Breast epithelium (tissue), 3 donors: ENCODE measurements around the gene CSF3.

Source experiments
- POLR2A ChIP-seq: fragments of 450-650 bp; IDR thresholded peaks from one replicate; pipeline ENCODE4 v1.6.1; 2016; ENCODE audit warnings: antibody characterized with exemption, mild to moderate bottlenecking, moderate library complexity
- TF ChIP-seq, protein P1 (sequence below), 3 donors: fragments of 450-650 bp; IDR thresholded peaks; one replicate each; pipeline ENCODE4 v1.5.1; 2016 to 2017; ENCODE audit warnings: antibody characterized with exemption in 3 of 3, mild to moderate bottlenecking in 3 of 3, moderate library complexity in 3 of 3

DNA sequence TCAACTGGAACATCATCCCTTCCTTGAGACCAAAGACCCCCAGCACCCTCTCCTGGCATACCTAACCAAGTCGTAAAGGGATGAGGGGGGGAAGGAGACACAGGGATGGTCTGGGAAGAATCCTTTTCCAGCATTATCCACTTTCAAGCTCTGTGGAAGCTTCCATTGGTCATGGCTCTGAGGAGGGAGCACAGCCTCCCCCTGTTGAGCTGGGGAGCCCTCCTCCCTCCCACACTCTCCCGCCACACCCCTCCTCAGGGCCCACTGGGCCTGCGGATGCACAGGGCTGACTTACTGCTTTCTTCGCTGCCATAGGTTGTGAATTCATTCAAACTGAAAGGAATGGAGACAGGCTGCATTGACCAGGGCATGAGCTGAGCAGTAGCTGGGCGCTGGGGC is 12.4 kb downstream of the CSF3 start:
- TF ChIP-seq, protein P1, sequence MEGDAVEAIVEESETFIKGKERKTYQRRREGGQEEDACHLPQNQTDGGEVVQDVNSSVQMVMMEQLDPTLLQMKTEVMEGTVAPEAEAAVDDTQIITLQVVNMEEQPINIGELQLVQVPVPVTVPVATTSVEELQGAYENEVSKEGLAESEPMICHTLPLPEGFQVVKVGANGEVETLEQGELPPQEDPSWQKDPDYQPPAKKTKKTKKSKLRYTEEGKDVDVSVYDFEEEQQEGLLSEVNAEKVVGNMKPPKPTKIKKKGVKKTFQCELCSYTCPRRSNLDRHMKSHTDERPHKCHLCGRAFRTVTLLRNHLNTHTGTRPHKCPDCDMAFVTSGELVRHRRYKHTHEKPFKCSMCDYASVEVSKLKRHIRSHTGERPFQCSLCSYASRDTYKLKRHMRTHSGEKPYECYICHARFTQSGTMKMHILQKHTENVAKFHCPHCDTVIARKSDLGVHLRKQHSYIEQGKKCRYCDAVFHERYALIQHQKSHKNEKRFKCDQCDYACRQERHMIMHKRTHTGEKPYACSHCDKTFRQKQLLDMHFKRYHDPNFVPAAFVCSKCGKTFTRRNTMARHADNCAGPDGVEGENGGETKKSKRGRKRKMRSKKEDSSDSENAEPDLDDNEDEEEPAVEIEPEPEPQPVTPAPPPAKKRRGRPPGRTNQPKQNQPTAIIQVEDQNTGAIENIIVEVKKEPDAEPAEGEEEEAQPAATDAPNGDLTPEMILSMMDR (IDR thresholded peaks at IDR 0.05): no peak
- TF ChIP-seq POLR2A: no peak
